Gastrocnemius medialis (tissue), 4 donors: ENCODE data around the gene INMT. TPM values are rescaled to one million over a fixed set of nuclear protein-coding genes. Genes with fewer than 3 reads are reported as not detected.

ENCODE experiments used
- ATAC-seq, 2 donors: fragments of 150-250 bp; one replicate each; pipeline ENCODE4 v1.9.1; 2016
- DNase-seq, 2 donors: peaks; one replicate each; pipeline ENCODE4 v3.0.0-alpha.2; 2019
- H3K27ac ChIP-seq, 4 donors: fragments of 200-600 bp; sonication (generic); 1 replicate in 1 of 4; 2 replicates in 3 of 4; pipeline ENCODE4 v1.5.1; 2016 to 2018; ENCODE audit warnings: mild to moderate bottlenecking in 2 of 4, moderate library complexity in 1 of 4
- H3K27me3 ChIP-seq, 3 donors: fragments of 200-600 bp; sonication (generic) in 2 of 3; 1 replicate in 1 of 3; 2 replicates in 2 of 3; pipeline versions ENCODE4 v1.5.1 to v1.6.0; 2016 to 2019; ENCODE audit warnings: mild to moderate bottlenecking in 1 of 3, moderate library complexity in 1 of 3
- H3K36me3 ChIP-seq, 2 donors: fragments of 200-600 bp; sonication (generic) in 1 of 2; one replicate each; pipeline ENCODE4 v1.5.1; 2017 to 2018
- H3K4me1 ChIP-seq, 2 donors: fragments of 200-600 bp; sonication (generic) in 1 of 2; one replicate each; pipeline ENCODE4 v1.5.1; 2016 to 2017; ENCODE audit warnings: mild to moderate bottlenecking in 2 of 2
- H3K4me3 ChIP-seq, 4 donors: fragments of 200-600 bp; sonication (generic) in 3 of 4; 1 replicate in 1 of 4; 2 replicates in 3 of 4; pipeline ENCODE4 v1.5.1; 2016 to 2019; ENCODE audit warnings: mild to moderate bottlenecking in 2 of 4
- H3K9me3 ChIP-seq, 3 donors: fragments of 200-600 bp; sonication (generic) in 2 of 3; 1 replicate in 1 of 3; 2 replicates in 2 of 3; pipeline ENCODE4 v1.5.1; 2016 to 2019
- POLR2A ChIP-seq, 2 donors: fragments of 450-650 bp; IDR thresholded peaks; one replicate each; pipeline ENCODE4 v1.6.1; 2017; ENCODE audit warnings: antibody characterized with exemption in 2 of 2, mild to moderate bottlenecking in 2 of 2, moderate library complexity in 2 of 2
- in situ Hi-C, 4 donors: fragments of 200-750 bp; cut with MboI; loops; one replicate each; pipeline versions ENCODE4 v1.15.0 to v1.8.0; 2017; ENCODE audit warnings: low sequenced_read_pairs in 4 of 4
- intact Hi-C: fragments of 100-400 bp; cut with DNase I; formaldehyde crosslinking; loops from one replicate; pipeline ENCODE4 v1.15.1; 2023; ENCODE audit warnings: low total_unique reads
- total RNA-seq, 4 donors: library from RNA; depleted of rRNA; stranded (reverse); fragments of >200 nt; gene quantifications; one replicate each; pipeline versions ENCODE4 v1.1.0 to v1.2.3, GENCODE V29; 2016
- TF ChIP-seq, protein P1 (sequence below), 5 experiments: fragments of 450-650 bp in 3 of 5; fragments of 200-600 bp in 2 of 5; sonication (generic) in 2 of 5; IDR thresholded peaks in 4 of 5; conservative IDR thresholded peaks in 1 of 5; 1 replicate in 4 of 5; 2 replicates in 1 of 5; pipeline ENCODE4 v1.5.1; 2016 to 2019; ENCODE audit warnings: antibody characterized with exemption in 5 of 5, mild to moderate bottlenecking in 3 of 5, moderate library complexity in 3 of 5

The INMT gene
- total RNA-seq, 4 donors from 2014 or later, result 1.9 to 8.6 (median 5.5) TPM

DNA sequence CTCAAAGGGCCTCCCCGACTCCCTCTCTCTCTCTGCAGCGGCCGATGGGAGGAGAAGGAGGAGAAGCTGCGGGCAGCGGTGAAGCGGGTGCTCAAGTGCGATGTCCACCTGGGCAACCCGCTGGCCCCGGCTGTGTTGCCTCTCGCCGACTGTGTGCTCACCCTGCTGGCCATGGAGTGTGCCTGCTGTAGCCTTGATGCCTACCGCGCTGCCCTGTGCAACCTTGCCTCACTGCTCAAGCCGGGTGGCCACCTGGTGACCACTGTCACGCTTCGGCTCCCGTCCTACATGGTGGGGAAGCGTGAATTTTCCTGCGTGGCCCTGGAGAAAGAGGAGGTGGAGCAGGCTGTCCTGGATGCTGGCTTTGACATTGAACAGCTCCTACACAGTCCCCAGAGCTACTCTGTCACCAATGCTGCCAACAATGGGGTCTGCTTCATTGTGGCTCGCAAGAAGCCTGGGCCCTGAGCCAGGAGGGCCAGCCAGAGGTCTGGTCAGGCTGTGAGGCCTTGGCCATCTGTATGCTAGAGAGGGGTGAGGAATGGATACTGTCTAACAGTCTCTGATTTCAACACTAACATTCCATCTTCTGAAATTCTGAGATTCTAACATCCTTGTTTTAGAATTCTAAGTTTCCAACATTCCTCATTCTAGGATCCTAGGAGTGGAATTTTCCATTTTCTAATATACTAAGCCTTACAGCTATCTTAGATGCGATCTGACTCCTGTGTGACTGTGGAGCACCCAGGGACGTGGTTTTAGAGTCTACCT is 3.6 kb downstream of the INMT start:
- H3K4me3 ChIP-seq, result no peak overlapping the region
- peak overlapping the region; percentile 16 to 64 (median 36) for H3K27ac ChIP-seq
- intact Hi-C loops (no loop called here), in situ Hi-C loops (no loop called here)
- no peaks in the 10 kb centered on the region for H3K36me3 ChIP-seq
- peak in 1 of 2 donors; percentile 33 for DNase-seq
- TF ChIP-seq, protein P1, sequence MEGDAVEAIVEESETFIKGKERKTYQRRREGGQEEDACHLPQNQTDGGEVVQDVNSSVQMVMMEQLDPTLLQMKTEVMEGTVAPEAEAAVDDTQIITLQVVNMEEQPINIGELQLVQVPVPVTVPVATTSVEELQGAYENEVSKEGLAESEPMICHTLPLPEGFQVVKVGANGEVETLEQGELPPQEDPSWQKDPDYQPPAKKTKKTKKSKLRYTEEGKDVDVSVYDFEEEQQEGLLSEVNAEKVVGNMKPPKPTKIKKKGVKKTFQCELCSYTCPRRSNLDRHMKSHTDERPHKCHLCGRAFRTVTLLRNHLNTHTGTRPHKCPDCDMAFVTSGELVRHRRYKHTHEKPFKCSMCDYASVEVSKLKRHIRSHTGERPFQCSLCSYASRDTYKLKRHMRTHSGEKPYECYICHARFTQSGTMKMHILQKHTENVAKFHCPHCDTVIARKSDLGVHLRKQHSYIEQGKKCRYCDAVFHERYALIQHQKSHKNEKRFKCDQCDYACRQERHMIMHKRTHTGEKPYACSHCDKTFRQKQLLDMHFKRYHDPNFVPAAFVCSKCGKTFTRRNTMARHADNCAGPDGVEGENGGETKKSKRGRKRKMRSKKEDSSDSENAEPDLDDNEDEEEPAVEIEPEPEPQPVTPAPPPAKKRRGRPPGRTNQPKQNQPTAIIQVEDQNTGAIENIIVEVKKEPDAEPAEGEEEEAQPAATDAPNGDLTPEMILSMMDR (IDR thresholded peaks at IDR 0.05 in 4 of 5, conservative IDR thresholded peaks at IDR 0.05 in 1 of 5), result no peak
- no peak for TF ChIP-seq POLR2A (IDR thresholded peaks at IDR 0.05)
- no peak for ATAC-seq
- no peaks in the 10 kb centered on the region for H3K27me3 ChIP-seq
- H3K4me1 ChIP-seq, result peaks cover 48% of the 10 kb centered on the region in 2 donors
- H3K9me3 ChIP-seq, result no peaks in the 10 kb centered on the region

DNA sequence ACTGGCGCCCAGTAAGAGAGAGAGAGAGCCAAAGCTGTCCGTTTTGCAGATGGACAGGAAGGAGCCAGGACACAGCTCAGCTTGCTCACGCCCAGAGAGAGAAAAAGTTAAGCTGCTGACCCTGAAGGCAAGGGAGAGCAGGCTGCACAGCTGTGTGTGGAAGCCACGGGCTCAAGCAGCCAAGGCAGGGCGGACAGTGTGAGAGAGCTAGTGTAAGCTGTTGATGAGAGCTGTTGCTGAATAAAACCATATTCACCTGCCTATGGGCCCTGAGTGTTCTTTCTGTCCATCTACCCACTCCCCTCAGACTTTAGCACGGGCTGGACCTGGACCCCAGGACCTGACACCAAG is 5.4 kb downstream of the INMT start:
- in situ Hi-C loops (no loop called here), intact Hi-C loops (no loop called here)
- Histone ChIP-seq H3K4me3 (no peak overlapping the region), H3K4me1 (peaks cover 30 to 34% of the 10 kb centered on the region in 2 donors), H3K36me3 (no peaks in the 10 kb centered on the region), H3K27me3 (no peaks in the 10 kb centered on the region), H3K9me3 (no peaks in the 10 kb centered on the region), H3K27ac (peak overlapping the region in 1 of 4 donors; percentile 3)
- no peak for DNase-seq
- no peak for ATAC-seq
- no peak for TF ChIP-seq POLR2A (IDR thresholded peaks at IDR 0.05)
- TF ChIP-seq, protein P1 (IDR thresholded peaks at IDR 0.05 in 4 of 5, conservative IDR thresholded peaks at IDR 0.05 in 1 of 5), result no peak

DNA sequence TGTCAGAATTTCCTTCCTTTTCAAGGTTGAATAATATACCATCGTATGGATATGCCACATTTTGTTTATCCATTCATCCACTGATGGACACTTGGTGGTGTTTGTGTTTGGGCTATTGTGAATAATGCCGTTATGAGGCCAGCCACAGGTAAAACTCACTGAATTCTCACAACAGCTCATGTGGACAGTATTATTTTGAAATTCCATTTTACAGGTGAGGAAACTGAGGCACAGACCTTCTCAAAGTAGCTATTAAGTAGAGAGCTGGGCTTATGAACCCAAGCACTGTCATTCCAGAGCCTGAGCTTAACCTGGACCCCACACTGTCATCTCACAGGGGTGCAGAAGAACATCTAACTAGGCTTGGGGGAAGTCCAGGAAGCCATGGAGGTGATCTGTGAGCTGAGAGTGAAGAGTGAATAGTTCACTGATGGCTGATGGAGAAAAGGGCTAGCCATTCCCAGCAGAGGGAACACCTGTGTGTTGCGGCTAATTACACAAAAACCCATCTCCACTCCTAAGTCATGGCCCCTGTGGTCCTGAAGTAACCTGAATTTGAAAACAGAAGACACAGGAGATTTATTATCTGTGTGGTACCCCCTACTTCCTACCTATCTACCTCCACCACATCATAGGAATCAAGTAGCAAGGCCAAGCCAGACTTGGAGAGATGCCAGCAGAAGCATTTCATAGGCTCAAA is 8.7 kb downstream of the INMT start:
- DNase-seq (peak in 1 of 2 donors; percentile 32), ATAC-seq (no peak)
- Histone ChIP-seq H3K9me3 (no peaks in the 10 kb centered on the region), H3K4me3 (no peak overlapping the region), H3K27me3 (no peaks in the 10 kb centered on the region), H3K36me3 (no peaks in the 10 kb centered on the region), H3K4me1 (peaks cover 28 to 37% of the 10 kb centered on the region in 2 donors), H3K27ac (peak overlapping the region in 1 of 4 donors; percentile 29)
- intact Hi-C loops, result no loop called here
- in situ Hi-C loops, result no loop called here
- TF ChIP-seq, protein P1 (IDR thresholded peaks at IDR 0.05 in 4 of 5, conservative IDR thresholded peaks at IDR 0.05 in 1 of 5), result no peak
- no peak for TF ChIP-seq POLR2A (IDR thresholded peaks at IDR 0.05)

DNA sequence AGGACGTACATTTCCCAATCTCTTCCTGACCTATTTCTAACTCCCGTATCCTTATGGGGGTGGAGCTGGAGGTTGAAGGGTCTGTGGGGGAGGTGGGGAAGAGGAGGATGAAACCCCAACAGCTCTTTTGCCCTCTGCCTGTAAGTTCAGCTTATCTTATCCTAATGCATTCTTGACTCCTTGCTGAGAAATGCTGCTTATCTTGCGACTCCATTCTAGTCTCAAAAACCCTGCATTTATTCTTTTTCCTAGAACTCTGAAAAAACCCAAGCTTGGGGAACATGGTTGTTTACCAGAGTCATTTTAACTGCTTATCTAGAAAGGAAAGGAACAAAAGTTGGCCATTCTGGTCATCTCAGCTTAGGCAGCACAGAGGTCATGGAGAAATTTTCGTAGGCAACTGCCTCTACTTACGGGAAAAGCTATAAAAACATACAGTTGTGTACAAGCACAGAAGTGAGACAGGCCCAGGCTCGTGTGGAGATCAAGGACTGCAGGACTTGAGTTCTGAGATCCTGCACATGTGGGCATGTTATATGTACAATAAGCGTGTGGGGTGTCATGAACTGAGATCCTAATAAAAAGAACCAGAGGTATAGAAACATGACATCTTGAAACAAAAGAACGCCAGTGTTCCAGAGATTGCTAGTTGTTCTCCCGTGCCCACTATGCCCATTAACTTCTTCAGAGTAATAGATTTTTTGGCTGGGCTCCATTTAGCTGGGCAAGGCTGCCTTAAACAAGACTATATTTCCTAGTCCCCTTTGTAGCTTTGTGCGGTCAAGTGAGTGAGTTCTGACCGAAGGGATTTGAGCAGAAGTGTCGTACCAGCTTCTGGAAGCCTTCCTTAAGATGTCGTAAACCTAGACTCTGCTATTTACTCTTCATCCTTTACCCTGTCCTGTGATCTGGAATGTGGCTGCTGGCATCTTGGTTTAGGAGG is 9.6 kb downstream of the INMT start:
- H3K4me3 ChIP-seq, result no peak overlapping the region
- no peaks in the 10 kb centered on the region for H3K36me3 ChIP-seq
- peak overlapping the region in 1 of 4 donors; percentile 29 for H3K27ac ChIP-seq
- TF ChIP-seq POLR2A (IDR thresholded peaks at IDR 0.05), result no peak
- TF ChIP-seq, protein P1 (IDR thresholded peaks at IDR 0.05 in 4 of 5, conservative IDR thresholded peaks at IDR 0.05 in 1 of 5), result no peak
- ATAC-seq, result peak in 1 of 2 donors; percentile 67
- no peak for DNase-seq
- in situ Hi-C loops, result no loop called here
- H3K4me1 ChIP-seq, result peaks cover 24 to 41% of the 10 kb centered on the region in 2 donors
- intact Hi-C loops, result no loop called here
- no peaks in the 10 kb centered on the region for H3K9me3 ChIP-seq
- no peaks in the 10 kb centered on the region for H3K27me3 ChIP-seq
